ENCODE measurements around the gene ZC3H12D.

DNA sequence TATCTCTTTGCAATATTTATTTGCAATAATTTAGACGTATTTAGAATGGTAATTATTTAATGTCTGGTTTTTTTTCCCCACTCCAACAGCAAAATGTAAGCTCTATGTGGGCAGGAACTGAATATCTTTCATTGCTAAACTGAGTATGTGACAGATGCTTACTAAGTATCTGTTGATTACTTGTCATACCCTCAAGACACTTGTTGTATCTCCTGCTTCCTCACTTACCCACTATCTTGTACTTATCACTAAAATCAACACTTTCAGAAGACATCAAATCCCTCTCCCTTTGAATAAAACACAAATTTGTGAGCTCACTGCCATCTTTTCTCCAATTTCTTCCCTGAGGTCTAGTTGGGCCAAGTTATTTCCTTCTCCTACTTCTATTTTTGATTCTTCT, 30.7 kb upstream of the ZC3H12D start:
- TF ChIP-seq CTCF (IDR thresholded peaks at IDR 0.05) = no peak
- no peak for TF ChIP-seq EP300 (IDR thresholded peaks at IDR 0.05)

Data from sigmoid colon (tissue), 4 donors.